ENCODE results near the gene HSD3B7.

- TF ChIP-seq CTCF (IDR thresholded peaks at IDR 0.05) (no peak), POLR2A (IDR thresholded peaks at IDR 0.05) (no peak)
Observed at GRCh38 chr16:30944352-30944751, 40.7 kb upstream of the HSD3B7 start.
